HepG2 (cell line): ENCODE results near the gene GYS1. TPM values are rescaled to one million over a fixed set of nuclear protein-coding genes. Genes with fewer than 3 reads are reported as not detected.
A peak's percentile ranks its signal among the peaks of the same experiment; 100 is the strongest.

Experiments used
- ATAC-seq: fragments of 200-7000 bp; cut with Tn5 transposase; 3 replicates; pipeline ENCODE4 v1.9.1; 2020; ENCODE audit warnings: mild to moderate bottlenecking, moderate library complexity
- BruUV-seq: library from RNA; stranded (reverse); fragments of 400-500 nt; replicated peaks from 2 replicates; lab custom pipeline; 2021; lab: Mats Ljungman, UMichigan
- CTCF ChIA-PET: fragments of 300-600 bp; formaldehyde crosslinking; extraction: SDS; loops from one replicate; lab custom pipeline; 2021; ENCODE audit warnings: low total read pairs, inconsistent platforms, low intra/inter-chr PET ratio; lab: Yijun Ruan, JAX
- POLR2A ChIA-PET: fragments of 350-600 bp; sonication (Branson Sonifier 250); formaldehyde crosslinking; loops from one replicate; lab custom pipeline; 2020; ENCODE audit warnings: antibody characterized with exemption, inconsistent platforms; lab: Yijun Ruan, JAX
- DNase-seq: peaks from one replicate; pipeline ENCODE4 v3.0.0-alpha.2; 2015; ENCODE audit warnings: low spot score
- FAIRE-seq: peaks from 3 replicates; lab custom pipeline; 2011; peaks lifted over from hg19 to GRCh38; lab: Jason Lieb, UNC
- H2AFZ ChIP-seq: one replicate; pipeline ENCODE4 v1.6.1; 2011; ENCODE audit warnings: low read length, inconsistent platforms
- H3K27ac ChIP-seq: fragments of 300-600 bp; 3 replicates; pipeline ENCODE4 v1.8.0; 2011; ENCODE audit warnings: mixed run types, mild to moderate bottlenecking, mixed read lengths, low read length, inconsistent platforms; ENCODE audit not compliant: insufficient read depth; ENCODE audit errors: extremely low read length
- H3K27me3 ChIP-seq, 2 experiments: fragments of 200-600 bp in 1 of 2; 2 replicates in 1 of 2; 3 replicates in 1 of 2; pipeline versions ENCODE4 v1.6.0 to v1.8.0; 2011; ENCODE audit warnings: low read length in 2 of 2, mild to moderate bottlenecking in 2 of 2, moderate library complexity in 2 of 2, inconsistent platforms in 1 of 2; ENCODE audit not compliant: insufficient read depth in 2 of 2, control insufficient read depth in 1 of 2
- H3K36me3 ChIP-seq, 2 experiments: fragments of 200-600 bp in 1 of 2; replicated peaks in 1 of 2; 2 replicates in 1 of 2; 3 replicates in 1 of 2; pipeline versions ENCODE4 v1.5.1 to v1.8.0; 2011; ENCODE audit warnings: low read length in 2 of 2, inconsistent platforms in 1 of 2; ENCODE audit not compliant: insufficient read depth in 2 of 2, control insufficient read depth in 1 of 2
- H3K4me1 ChIP-seq: 2 replicates; pipeline ENCODE4 v1.5.1; 2012; ENCODE audit warnings: low read length, inconsistent platforms; ENCODE audit not compliant: insufficient read depth
- H3K4me2 ChIP-seq: 2 replicates; pipeline ENCODE4 v1.6.0; 2011; ENCODE audit warnings: low read depth, low read length, inconsistent platforms
- H3K4me3 ChIP-seq, 3 experiments: fragments of 200-600 bp in 1 of 3; sonication (generic), shearing (Covaris generic) in 1 of 3; replicated peaks in 1 of 3; 2 replicates each; pipeline ENCODE4 v1.5.1; 2011 to 2016; ENCODE audit warnings: low read length in 3 of 3, inconsistent platforms in 2 of 3, low read depth in 2 of 3, mild to moderate bottlenecking in 2 of 3, control low read depth in 1 of 3, mixed read lengths in 1 of 3; ENCODE audit not compliant: insufficient read depth in 1 of 3
- H3K79me2 ChIP-seq: one replicate; pipeline ENCODE4 v1.6.1; 2011; ENCODE audit warnings: low read length, inconsistent platforms; ENCODE audit not compliant: insufficient read depth
- H3K9ac ChIP-seq: 2 replicates; pipeline ENCODE4 v1.6.0; 2011; ENCODE audit warnings: mild to moderate bottlenecking, low read depth, low read length, inconsistent platforms; ENCODE audit not compliant: insufficient read depth
- H3K9me3 ChIP-seq: 2 replicates; pipeline ENCODE4 v1.5.1; 2012; ENCODE audit warnings: mild to moderate bottlenecking, low read length
- H4K20me1 ChIP-seq: 2 replicates; pipeline ENCODE4 v1.6.0; 2011; ENCODE audit warnings: inconsistent platforms, mild to moderate bottlenecking, low read length, moderate library complexity; ENCODE audit not compliant: insufficient read depth
- AHR ChIP-seq: IDR thresholded peaks from 2 replicates; pipeline ENCODE4 v1.6.1; 2018; ENCODE audit warnings: missing genetic modification reagents, missing compliant biosample characterization
- DNMT3B ChIP-seq: conservative IDR thresholded peaks from 2 replicates; pipeline ENCODE4 v1.6.1; 2016; ENCODE audit warnings: missing biosample characterization, control low read depth
- FLYWCH1 ChIP-seq: sonication (generic); formaldehyde crosslinking; IDR thresholded peaks from 2 replicates; pipeline ENCODE4 v1.8.1; 2023; ENCODE audit warnings: mild to moderate bottlenecking, missing genetic modification reagents
- MBNL3 ChIP-seq: fragments of 250-450 bp; sonication (Bioruptor Pico); conservative IDR thresholded peaks from 2 replicates; pipeline ENCODE4 v1.8.0; 2022; ENCODE audit warnings: mild to moderate bottlenecking, inconsistent platforms
- NCOA2 ChIP-seq: sonication (generic); formaldehyde crosslinking; IDR thresholded peaks from 2 replicates; pipeline ENCODE4 v1.8.0; 2022; ENCODE audit warnings: inconsistent platforms
- NFATC3 ChIP-seq: sonication (generic); formaldehyde crosslinking; IDR thresholded peaks from 2 replicates; pipeline ENCODE4 v1.5.1; 2020; ENCODE audit warnings: mild to moderate bottlenecking, missing genetic modification reagents
- PHF21A ChIP-seq: sonication (generic); formaldehyde crosslinking; IDR thresholded peaks from 2 replicates; pipeline ENCODE4 v1.5.0; 2020; ENCODE audit warnings: mild to moderate bottlenecking, missing genetic modification reagents
- SPEN ChIP-seq: sonication (generic); formaldehyde crosslinking; IDR thresholded peaks from 2 replicates; pipeline ENCODE4 v1.5.1; 2020; ENCODE audit warnings: low read depth, mild to moderate bottlenecking, missing genetic modification reagents
- THAP7 ChIP-seq: sonication (generic); formaldehyde crosslinking; IDR thresholded peaks from 2 replicates; pipeline ENCODE4 v1.8.1; 2023; ENCODE audit warnings: mild to moderate bottlenecking, missing genetic modification reagents
- TRAFD1 ChIP-seq: sonication (generic); formaldehyde crosslinking; IDR thresholded peaks from 2 replicates; pipeline ENCODE4 v1.5.1; 2020; ENCODE audit warnings: missing genetic modification reagents, mild to moderate bottlenecking, borderline replicate concordance
- WIZ ChIP-seq: sonication (generic); formaldehyde crosslinking; IDR thresholded peaks from 2 replicates; pipeline ENCODE4 v1.5.1; 2020; ENCODE audit warnings: mild to moderate bottlenecking, missing genetic modification reagents
- ZBTB7B ChIP-seq: sonication (generic); formaldehyde crosslinking; IDR thresholded peaks from 2 replicates; pipeline ENCODE4 v1.4.0; 2020; ENCODE audit warnings: missing genetic modification reagents
- ZFP91 ChIP-seq: sonication (generic); formaldehyde crosslinking; IDR thresholded peaks from 2 replicates; pipeline ENCODE4 v1.9.0; 2022; ENCODE audit warnings: missing genetic modification reagents, mild to moderate bottlenecking, borderline replicate concordance
- ZNF557 ChIP-seq: sonication (generic); formaldehyde crosslinking; IDR thresholded peaks from 2 replicates; pipeline ENCODE4 v1.4.0; 2020; ENCODE audit warnings: missing genetic modification reagents
- ZNF558 ChIP-seq: sonication (generic); formaldehyde crosslinking; IDR thresholded peaks from 2 replicates; pipeline ENCODE4 v1.9.0; 2022; ENCODE audit warnings: mild to moderate bottlenecking, missing genetic modification reagents, borderline replicate concordance
- ZNF788 ChIP-seq: sonication (generic); formaldehyde crosslinking; IDR thresholded peaks from 2 replicates; pipeline ENCODE4 v1.5.0; 2020; ENCODE audit warnings: mild to moderate bottlenecking, missing genetic modification reagents, borderline replicate concordance
- WGBS: methylation state at CpG from one replicate; pipeline ENCODE4 v1.1.6; 2017; ENCODE audit warnings: low lambda C conversion rate; 5-methylcytosine and 5-hydroxymethylcytosine counted together
- in situ Hi-C: cut with HindIII; loops from 2 replicates; pipeline ENCODE4 v1.10.0; 2017; ENCODE audit warnings: low pct_unique_long_range_greater_than_20kb; ENCODE audit not compliant: extremely low pct_ligation_motif_present
- intact Hi-C: fragments of 100-400 bp; cut with micrococcal nuclease; formaldehyde crosslinking; loops from one replicate; pipeline ENCODE4 v1.10.0; 2022; ENCODE audit not compliant: unreplicated experiment
- polyA plus RNA-seq, 8 experiments: library from polyadenylated mRNA; depleted of rRNA in 3 of 8; stranded (reverse) in 7 of 8; unstranded in 1 of 8; fragments of >200 nt; fragmentation: Illumina TruSeq in 4 of 8; extraction: Trizol in 4 of 8; gene quantifications; 2 replicates each; pipeline versions ENCODE4 v1.2.1 to v1.2.3, GENCODE V29; 2011 to 2016; ENCODE audit warnings: low read depth in 4 of 8, missing spikeins in 1 of 8, mixed read lengths in 1 of 8; ENCODE audit not compliant: insufficient read depth in 1 of 8
- total RNA-seq, 5 experiments: library from RNA; depleted of rRNA; stranded (reverse); fragments of >200 nt; fragmentation: Illumina TruSeq; extraction: Trizol; gene quantifications; 2 replicates each; pipeline ENCODE4 v1.2.3, GENCODE V29; 2016; ENCODE audit warnings: low read depth in 1 of 5

Gene GYS1
- total and polyA plus RNA-seq, 2 of the 13 experiments (the other 11 are each of a cell fraction or from before 2014, with no cell fraction given): 18.4 to 42.1 TPM

- 4% methylated on average over 20 of the region's 22 CpGs for WGBS
- ATAC-seq (peak; percentile 58), DNase-seq (peak; percentile 81), FAIRE-seq (peak; percentile 76)
- ChIA-PET POLR2A (interaction anchor here (0.6 to 2.8 kb wide), 22 partner anchors 8 to 576 kb away, joined by 3 to 35 read pairs (median 5); partner anchors contain the start of genes BAX, DHDH, GYS1 and NUCB1), CTCF (no interaction called here)
- intact Hi-C loops: loop anchor here (2.0 to 10.0 kb wide), 3 partner anchors 61 to 177 kb away; partner anchors contain the start of genes NUCB1 and PPP1R15A
- H4K20me1 ChIP-seq: peaks cover 18% of the 10 kb centered on the region
- H3K27ac ChIP-seq: peak overlapping the region; percentile 100
- no peaks in the 10 kb centered on the region; a peak in 1 of 5 replicates for H3K27me3 ChIP-seq
- H3K4me1 ChIP-seq: peaks cover 67% of the 10 kb centered on the region
- H3K4me3 ChIP-seq: peak overlapping the region; percentile 63 to 80 (median 80)
- H3K9ac ChIP-seq: peak overlapping the region; percentile 98
- in situ Hi-C loops: loop anchor here (5.0 kb wide), 1 partner anchor 90 kb away; the partner anchor contains the start of gene PPP1R15A
- no TSS peak for BruUV-seq
- H3K36me3 ChIP-seq: peaks cover 3 to 13% of the 10 kb centered on the region in 2 experiments
- no peak overlapping the region for H2AFZ ChIP-seq
- peak overlapping the region; percentile 97 for H3K4me2 ChIP-seq
- H3K9me3 ChIP-seq: no peaks in the 10 kb centered on the region
- peaks cover 25% of the 10 kb centered on the region for H3K79me2 ChIP-seq
- TF ChIP-seq ZNF788 (no peak; the same call in 1 of the 2 replicates), DNMT3B (CRISPR knock-in tag) (peak; percentile 77), TRAFD1 (CRISPR knock-in tag) (peak; percentile 70; the same call in 1 of the 2 replicates), NFATC3 (CRISPR knock-in tag) (peak; percentile 68; the same call in 1 of the 2 replicates), ZNF558 (CRISPR knock-in tag) (peak; percentile 42; the same call in 1 of the 2 replicates), WIZ (0 out of 2 replicates have a peak, but pooled peaks have one; percentile 50), AHR (peak; percentile 70), MBNL3 (CRISPR knock-in tag) (no peak), NCOA2 (CRISPR knock-in tag) (peak; percentile 70), ZBTB7B (peak; percentile 97), FLYWCH1 (CRISPR knock-in tag) (0 out of 2 replicates have a peak, but pooled peaks have one; percentile 21), ZNF557 (CRISPR knock-in tag) (peak; percentile 88), SPEN (CRISPR knock-in tag) (peak; percentile 59), PHF21A (CRISPR knock-in tag) (peak; percentile 30; the same call in 1 of the 2 replicates), ZFP91 (CRISPR knock-in tag) (peak; percentile 93; the same call in 1 of the 2 replicates), THAP7 (CRISPR knock-in tag) (peak; percentile 67; the same call in 1 of the 2 replicates)
These were observed 30.9 kb downstream of the GYS1 start for GRCh38 chr19:48962029-48962848.
